NCI-H1694 (cell line): ENCODE data around the gene FMNL2.

Source experiments
- DNase-seq: peaks from one replicate; lab custom pipeline; 2025; lab: John Stamatoyannopoulos, UW

Gene FMNL2

DNA sequence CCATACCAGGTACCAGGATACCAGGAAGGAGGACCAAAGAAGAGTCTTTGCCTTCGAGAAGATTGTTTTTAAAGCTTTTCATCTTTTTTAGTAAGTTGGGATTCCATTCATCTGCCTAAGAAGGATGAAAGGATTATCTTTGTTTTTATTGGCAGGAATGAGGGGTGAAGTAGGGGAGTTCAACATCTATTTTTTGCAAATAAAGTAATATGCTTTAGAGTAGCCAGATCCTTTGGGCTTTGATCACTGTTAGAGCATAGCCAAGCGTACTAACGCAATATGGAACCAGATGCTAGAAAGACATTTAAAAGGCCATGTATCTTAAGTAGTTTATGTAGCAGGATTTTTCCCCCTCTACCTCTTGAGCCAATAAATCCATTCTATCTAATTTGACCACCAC is 249.3 kb downstream of the FMNL2 start:
- no peak for DNase-seq

GRCh38 chr2:152585830-152586484 is 251.0 kb downstream of the FMNL2 start:
- no peak for DNase-seq

GRCh38 chr2:152587187-152587947 is 252.4 kb downstream of the FMNL2 start:
- no peak for DNase-seq

- no peak for DNase-seq
These were observed 254.0 kb downstream of the FMNL2 start for GRCh38 chr2:152588998-152589397.

DNA sequence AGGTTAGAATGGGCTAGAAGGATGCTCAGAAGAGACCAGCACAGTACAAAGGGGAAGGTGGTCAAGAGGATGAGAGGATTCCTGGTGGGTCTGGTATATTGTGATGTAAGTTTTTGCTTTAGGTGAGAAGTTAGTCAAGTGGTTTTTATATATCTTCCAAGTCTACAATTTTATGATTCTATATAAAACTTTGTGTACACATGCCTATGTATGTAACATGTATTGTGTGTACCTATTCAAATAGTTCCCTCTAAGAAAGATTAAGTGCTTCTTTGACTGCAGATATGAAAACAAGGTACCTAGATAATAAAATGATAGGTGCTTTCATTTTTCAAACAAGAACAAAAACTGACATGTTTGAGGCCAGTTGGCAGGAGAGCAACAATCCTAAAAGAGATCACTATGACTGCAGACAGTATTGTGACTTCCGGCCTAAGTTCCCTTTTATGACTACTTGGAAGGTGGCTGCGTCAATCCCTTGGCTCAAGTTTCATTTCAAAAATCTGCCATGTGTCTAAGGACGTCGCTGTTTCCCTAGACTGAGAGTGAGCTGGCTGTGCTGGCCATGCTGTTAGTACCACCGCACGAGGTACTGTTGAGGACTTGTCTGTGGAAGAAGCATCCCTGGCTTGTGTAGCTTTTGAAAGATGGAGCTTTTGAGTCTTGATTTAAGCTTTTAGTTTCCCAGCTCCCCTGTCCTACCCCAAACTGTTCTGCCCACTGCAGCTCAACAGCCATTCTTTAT is 259.2 kb downstream of the FMNL2 start:
- DNase-seq = no peak

DNA sequence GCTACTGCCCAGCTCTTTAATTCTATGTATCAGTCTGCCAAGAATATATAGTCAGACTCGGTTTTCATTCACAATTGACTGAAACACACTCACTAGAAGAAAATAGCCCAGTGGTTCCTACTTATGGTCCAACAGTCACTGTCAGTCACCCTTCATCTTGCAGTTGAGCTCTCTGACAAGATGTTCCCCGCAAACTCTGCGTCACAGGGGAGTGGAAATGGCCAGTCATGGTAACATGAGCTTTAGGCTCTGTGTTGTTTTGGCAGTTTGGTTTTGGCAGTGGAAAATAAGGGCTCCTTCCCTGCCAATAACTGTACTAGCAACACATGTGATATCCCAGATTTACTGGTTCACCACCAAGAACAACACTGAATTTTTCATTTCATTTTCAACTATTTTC is 259.8 kb downstream of the FMNL2 start:
- DNase-seq = no peak

- no peak for DNase-seq
These were observed 264.2 kb downstream of the FMNL2 start for GRCh38 chr2:152598975-152599759.

GRCh38 chr2:152600051-152600657 is 265.2 kb downstream of the FMNL2 start:
- no peak for DNase-seq

- no peak for DNase-seq
These were observed 265.7 kb downstream of the FMNL2 start for GRCh38 chr2:152600697-152601096.

DNA sequence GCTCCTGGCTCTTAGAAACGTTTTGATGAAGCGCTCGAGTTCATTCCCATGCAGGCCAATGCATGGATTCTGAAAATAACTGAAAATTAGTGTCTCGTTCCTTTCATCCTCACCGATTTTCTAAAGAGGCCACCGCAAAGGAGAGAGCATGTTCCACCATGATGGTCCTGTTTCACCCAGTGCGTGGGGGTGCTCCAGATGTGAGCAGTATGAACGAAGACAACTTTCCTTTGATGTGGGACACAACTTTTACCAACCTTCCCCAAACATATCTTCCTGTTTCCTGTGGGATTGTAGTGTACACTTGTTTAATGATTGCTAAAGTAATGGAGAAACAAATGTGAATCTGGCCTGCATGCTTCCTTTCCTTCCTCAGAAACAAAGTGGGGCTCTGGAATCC is 267.8 kb downstream of the FMNL2 start:
- DNase-seq = no peak

DNA sequence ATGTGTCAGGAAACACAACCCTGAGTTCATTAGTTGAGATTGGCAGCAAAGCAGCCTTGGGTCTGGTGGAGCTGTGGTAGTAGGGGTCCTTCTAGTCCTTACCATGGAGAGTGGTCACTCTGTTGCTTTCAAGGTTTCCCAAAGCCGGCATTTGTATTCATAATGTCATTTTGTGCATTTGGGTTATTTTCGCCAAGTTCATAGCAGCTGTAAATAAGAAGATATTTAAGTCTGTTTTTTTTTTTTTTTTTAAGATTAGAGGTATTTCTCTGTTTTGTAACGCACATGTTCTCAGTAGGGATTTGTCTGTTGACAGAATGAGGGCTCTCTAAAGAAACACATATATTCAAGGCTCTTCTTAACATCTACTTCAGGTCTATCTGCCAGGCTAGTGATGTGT is 268.2 kb downstream of the FMNL2 start:
- no peak for DNase-seq

DNA sequence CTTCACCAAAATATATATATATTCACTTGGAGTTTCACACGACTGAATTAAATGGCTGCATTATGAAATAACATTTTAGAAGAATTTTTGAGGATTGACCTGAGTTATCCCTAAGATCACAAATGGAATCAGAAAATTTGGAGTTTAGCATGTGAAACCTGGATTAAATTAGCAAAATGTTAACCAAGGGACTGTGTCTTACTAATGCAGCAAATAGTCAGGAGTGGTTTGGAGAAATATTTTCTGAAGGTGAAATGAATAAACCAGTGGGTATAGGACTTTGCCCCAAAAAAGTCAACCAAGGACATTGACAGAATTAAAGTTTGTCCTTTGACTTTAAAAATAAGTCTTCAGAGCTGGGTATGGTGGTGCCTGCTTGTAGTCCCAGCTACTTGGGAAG is 271.1 kb downstream of the FMNL2 start:
- no peak for DNase-seq

DNA sequence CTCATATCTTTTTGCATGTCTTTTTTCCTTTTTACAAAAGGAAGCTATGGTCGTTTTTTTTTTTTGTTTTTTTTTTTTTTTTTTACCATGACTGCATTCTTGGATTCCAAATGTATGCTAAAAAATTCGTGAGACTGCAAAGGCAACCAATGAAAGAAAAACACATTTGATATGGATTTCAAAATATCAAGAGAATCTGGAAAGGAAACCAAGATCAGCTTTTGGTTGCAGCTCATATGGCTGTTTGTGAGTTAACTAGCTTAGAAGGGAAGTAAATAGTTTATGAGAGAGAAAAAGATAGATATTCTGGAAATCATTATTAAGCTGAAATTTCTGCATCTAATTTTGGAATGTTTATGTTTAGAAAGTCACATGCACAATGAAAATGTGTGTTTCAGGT is 272.0 kb downstream of the FMNL2 start:
- no peak for DNase-seq

DNA sequence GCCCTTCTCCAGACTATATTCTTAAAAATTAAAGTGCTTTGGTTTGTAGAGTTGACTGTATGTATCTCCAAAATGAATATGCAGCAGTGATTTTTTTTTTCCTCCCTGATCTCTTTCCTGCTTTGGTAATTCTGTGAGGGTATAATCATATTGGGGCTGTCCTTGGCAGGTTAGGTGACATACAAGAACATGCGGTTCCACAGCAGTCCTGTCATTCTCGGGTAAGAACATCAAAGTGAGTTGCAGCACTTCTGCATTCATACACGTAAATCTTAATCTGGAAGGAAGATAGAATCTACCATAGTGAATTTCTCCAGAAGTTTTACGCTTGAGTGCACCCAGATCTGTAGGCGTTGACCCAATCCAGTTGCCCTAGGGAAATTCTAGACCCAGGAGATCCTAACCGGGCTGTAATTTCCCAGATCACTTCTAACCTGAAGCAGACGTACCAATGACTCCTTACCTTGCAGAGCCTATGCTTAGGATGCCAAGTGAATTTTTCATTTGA is 272.9 kb downstream of the FMNL2 start:
- DNase-seq = no peak

- DNase-seq = no peak
These were observed 274.2 kb downstream of the FMNL2 start for GRCh38 chr2:152609154-152609553.

- DNase-seq = no peak
These were observed 274.7 kb downstream of the FMNL2 start for GRCh38 chr2:152609699-152610098.

DNA sequence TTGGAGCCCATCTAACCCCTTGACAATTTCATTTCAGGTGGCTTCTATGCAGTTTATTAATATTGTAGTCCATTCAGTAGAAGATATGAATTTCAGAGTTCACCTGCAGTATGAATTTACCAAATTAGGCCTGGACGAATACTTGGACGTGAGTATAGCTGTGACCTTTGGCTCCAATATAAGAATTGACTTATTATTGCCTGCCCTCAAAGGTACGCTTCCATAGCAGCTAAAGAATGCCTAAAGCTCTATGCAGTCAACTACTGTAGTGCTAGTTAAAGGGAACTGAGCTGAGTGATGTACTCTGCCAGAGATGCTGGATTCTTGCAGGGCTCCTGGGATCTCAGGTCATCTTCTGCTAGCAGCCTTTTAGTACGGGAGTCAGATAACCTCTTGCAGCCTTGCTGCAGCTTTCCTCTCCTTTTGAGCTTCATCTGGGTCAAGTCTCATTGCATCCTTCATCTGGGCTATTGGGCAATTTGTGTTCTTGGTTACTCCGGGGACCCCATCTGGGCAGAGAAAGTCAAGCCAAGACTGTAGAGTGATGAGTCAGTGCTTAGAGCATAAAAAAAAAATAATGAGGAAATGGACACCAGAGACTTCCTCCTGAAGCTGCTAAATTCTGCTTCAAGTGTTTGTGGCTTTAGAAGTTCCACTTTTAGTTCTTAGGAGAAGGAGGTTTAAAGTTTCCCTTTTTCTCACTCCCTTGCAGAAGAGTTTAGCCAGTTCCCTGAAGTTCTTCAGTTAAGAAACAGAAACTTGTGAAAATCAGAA is 276.7 kb downstream of the FMNL2 start:
- no peak for DNase-seq

DNA sequence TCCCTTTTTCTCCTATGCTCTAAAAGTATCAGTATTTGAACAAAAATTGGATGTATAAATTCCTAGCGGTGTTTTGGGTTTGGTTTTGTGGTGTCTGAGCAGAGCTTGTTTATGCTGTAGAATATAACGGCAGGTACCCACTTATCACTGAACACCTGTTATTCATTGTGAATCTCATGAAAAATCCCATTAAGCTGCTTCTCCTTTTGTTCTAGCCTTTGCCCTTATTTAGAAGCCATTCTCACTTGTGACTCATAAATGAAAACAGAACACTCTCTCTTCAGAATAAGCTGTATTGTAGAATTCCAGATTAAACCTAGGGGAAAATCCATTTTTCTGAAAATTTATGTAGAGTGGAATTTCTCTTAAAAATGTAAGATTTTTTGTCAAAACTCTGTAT is 278.3 kb downstream of the FMNL2 start:
- DNase-seq = no peak

DNA sequence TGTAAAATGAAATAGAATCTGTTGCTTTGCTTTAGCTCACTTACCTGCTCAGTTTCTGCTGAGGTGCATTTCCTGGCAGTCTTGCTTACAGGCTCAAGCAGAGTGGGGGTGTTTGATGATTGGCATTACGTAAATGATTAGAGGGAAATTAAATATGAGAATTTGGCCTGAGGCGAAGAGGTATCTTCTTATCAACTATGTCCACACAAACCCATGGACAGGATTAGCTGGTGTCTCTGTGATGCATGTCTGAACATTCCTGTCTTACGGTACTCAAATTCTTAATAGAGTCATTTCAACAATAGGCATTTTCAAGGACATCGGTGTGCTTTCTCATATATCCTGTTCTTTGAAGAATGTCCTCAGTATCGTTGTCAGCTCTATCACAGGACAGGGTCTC is 280.2 kb downstream of the FMNL2 start:
- no peak for DNase-seq

DNA sequence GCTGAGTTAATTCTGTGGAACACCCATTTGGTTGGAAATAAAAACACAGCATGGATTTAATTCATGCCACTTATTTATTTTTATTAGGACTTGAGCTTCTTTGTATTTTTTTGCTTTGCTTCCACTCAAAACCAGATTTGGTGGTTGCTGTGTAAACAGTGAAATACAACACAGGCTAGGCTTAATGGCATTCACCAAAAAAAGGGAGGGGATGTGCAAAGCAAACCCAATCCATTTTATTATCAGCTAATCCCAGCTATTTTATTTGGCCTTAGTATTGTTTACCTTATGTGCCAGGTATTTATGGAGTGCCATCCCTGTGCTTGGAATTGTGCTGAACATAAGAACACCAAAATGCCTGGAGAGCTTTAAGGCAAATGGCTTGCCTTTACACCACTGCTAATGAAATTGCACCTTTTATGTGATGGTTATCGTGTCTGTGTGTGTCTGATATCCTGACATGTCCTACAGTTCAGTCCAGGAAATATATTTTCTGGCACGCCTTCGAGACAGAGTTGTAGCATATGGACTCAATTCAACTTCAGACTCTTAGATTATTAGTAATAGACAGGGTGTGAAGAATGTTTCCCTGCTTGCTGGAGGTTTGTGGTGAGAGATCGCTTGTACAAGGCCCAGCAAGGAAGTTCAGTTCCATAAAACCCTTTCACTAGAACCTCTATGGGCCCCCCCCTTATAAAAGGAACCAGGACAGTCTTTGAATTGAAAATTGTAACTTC is 282.6 kb downstream of the FMNL2 start:
- no peak for DNase-seq
